Memory B cell (primary cell): ENCODE measurements around the gene KCNA2.

Source experiments
- ATAC-seq: fragments of 150-1000 bp; cut with Tn5 transposase; 2 replicates; pipeline ENCODE4 v1.10.0; 2021; ENCODE audit warnings: low read depth, mild to moderate bottlenecking, moderate library complexity
- DNase-seq, 2 donors: peaks; one replicate each; pipeline ENCODE4 v3.0.0; 2022; ENCODE audit warnings: low spot score in 2 of 2
- H3K27ac Mint-ChIP-seq: one replicate; pipeline ENCODE4 v1.8.0; 2022; ENCODE audit warnings: mild to moderate bottlenecking, moderate library complexity, mixed read lengths
- H3K27me3 Mint-ChIP-seq: one replicate; pipeline ENCODE4 v1.8.0; 2022; ENCODE audit warnings: mixed read lengths
- H3K36me3 Mint-ChIP-seq: one replicate; pipeline ENCODE4 v1.8.0; 2022; ENCODE audit warnings: mild to moderate bottlenecking, mixed read lengths
- H3K4me1 Mint-ChIP-seq: one replicate; pipeline ENCODE4 v1.8.0; 2022; ENCODE audit warnings: mixed read lengths
- H3K4me3 Mint-ChIP-seq: one replicate; pipeline ENCODE4 v1.8.0; 2022; ENCODE audit warnings: mild to moderate bottlenecking, moderate library complexity, mixed read lengths
- H3K9me3 Mint-ChIP-seq: one replicate; pipeline ENCODE4 v1.8.0; 2022; ENCODE audit warnings: mixed read lengths

The KCNA2 gene

GRCh38 chr1:110634455-110635311 lies 28.5 kb upstream of the KCNA2 start:
- peaks cover 35% of the 10 kb centered on the region for H3K4me1 Mint-ChIP-seq
- peak overlapping the region; percentile 87 for H3K27ac Mint-ChIP-seq
- H3K27me3 Mint-ChIP-seq = no peaks in the 10 kb centered on the region
- DNase-seq (peak in 1 of 2 donors; percentile 56), ATAC-seq (peak; percentile 65)
- H3K9me3 Mint-ChIP-seq = no peaks in the 10 kb centered on the region
- H3K4me3 Mint-ChIP-seq = peak overlapping the region; percentile 62
- H3K36me3 Mint-ChIP-seq = no peaks in the 10 kb centered on the region

- DNase-seq = no peak
- Mint-ChIP-seq H3K36me3 (no peaks in the 10 kb centered on the region), H3K27ac (peak overlapping the region; percentile 87), H3K4me1 (peaks cover 35% of the 10 kb centered on the region), H3K9me3 (no peaks in the 10 kb centered on the region), H3K27me3 (no peaks in the 10 kb centered on the region), H3K4me3 (no peak overlapping the region)
- no peak for ATAC-seq
These were observed 27.9 kb upstream of the KCNA2 start for GRCh38 chr1:110634086-110634454.

GRCh38 chr1:110633646-110634030 lies 27.5 kb upstream of the KCNA2 start:
- DNase-seq (no peak), ATAC-seq (no peak)
- H3K9me3 Mint-ChIP-seq = no peaks in the 10 kb centered on the region
- H3K4me3 Mint-ChIP-seq = peak overlapping the region; percentile 19
- no peaks in the 10 kb centered on the region for H3K36me3 Mint-ChIP-seq
- peaks cover 36% of the 10 kb centered on the region for H3K4me1 Mint-ChIP-seq
- peak overlapping the region; percentile 79 for H3K27ac Mint-ChIP-seq
- no peaks in the 10 kb centered on the region for H3K27me3 Mint-ChIP-seq

GRCh38 chr1:110631836-110632620 lies 25.9 kb upstream of the KCNA2 start:
- no peak overlapping the region for H3K4me3 Mint-ChIP-seq
- peaks cover 2% of the 10 kb centered on the region for H3K9me3 Mint-ChIP-seq
- H3K4me1 Mint-ChIP-seq = peaks cover 39% of the 10 kb centered on the region
- DNase-seq (no peak), ATAC-seq (no peak)
- H3K27me3 Mint-ChIP-seq = no peaks in the 10 kb centered on the region
- no peak overlapping the region for H3K27ac Mint-ChIP-seq
- H3K36me3 Mint-ChIP-seq = no peaks in the 10 kb centered on the region

GRCh38 chr1:110630839-110631663 lies 24.9 kb upstream of the KCNA2 start:
- DNase-seq = peak; percentile 87 to 88
- peak; percentile 72 for ATAC-seq
- no peak overlapping the region for H3K4me3 Mint-ChIP-seq
- H3K27ac Mint-ChIP-seq = no peak overlapping the region
- H3K27me3 Mint-ChIP-seq = no peaks in the 10 kb centered on the region
- H3K9me3 Mint-ChIP-seq = peaks cover 2% of the 10 kb centered on the region
- no peaks in the 10 kb centered on the region for H3K36me3 Mint-ChIP-seq
- peaks cover 37% of the 10 kb centered on the region for H3K4me1 Mint-ChIP-seq

GRCh38 chr1:110628323-110629105 lies 22.4 kb upstream of the KCNA2 start:
- Mint-ChIP-seq H3K9me3 (peaks cover 5% of the 10 kb centered on the region), H3K36me3 (peaks cover 2% of the 10 kb centered on the region), H3K4me1 (peaks cover 16% of the 10 kb centered on the region), H3K27ac (no peak overlapping the region), H3K4me3 (no peak overlapping the region), H3K27me3 (no peaks in the 10 kb centered on the region)
- DNase-seq (no peak), ATAC-seq (no peak)

- peaks cover 2% of the 10 kb centered on the region for H3K36me3 Mint-ChIP-seq
- H3K4me3 Mint-ChIP-seq = no peak overlapping the region
- H3K9me3 Mint-ChIP-seq = peaks cover 5% of the 10 kb centered on the region
- peaks cover 10% of the 10 kb centered on the region for H3K4me1 Mint-ChIP-seq
- H3K27me3 Mint-ChIP-seq = no peaks in the 10 kb centered on the region
- H3K27ac Mint-ChIP-seq = no peak overlapping the region
- DNase-seq (no peak), ATAC-seq (no peak)
These were observed 21.6 kb upstream of the KCNA2 start for GRCh38 chr1:110627764-110628163.

- DNase-seq (no peak), ATAC-seq (no peak)
- no peak overlapping the region for H3K27ac Mint-ChIP-seq
- H3K4me3 Mint-ChIP-seq = no peak overlapping the region
- H3K9me3 Mint-ChIP-seq = peaks cover 5% of the 10 kb centered on the region
- peaks cover 10% of the 10 kb centered on the region for H3K4me1 Mint-ChIP-seq
- H3K27me3 Mint-ChIP-seq = no peaks in the 10 kb centered on the region
- peaks cover 2% of the 10 kb centered on the region for H3K36me3 Mint-ChIP-seq
These were observed 20.7 kb upstream of the KCNA2 start for GRCh38 chr1:110626889-110627288.

- DNase-seq = no peak
- H3K4me3 Mint-ChIP-seq = peak overlapping the region; percentile 96
- no peak overlapping the region for H3K27ac Mint-ChIP-seq
- no peaks in the 10 kb centered on the region for H3K27me3 Mint-ChIP-seq
- ATAC-seq = no peak
- H3K4me1 Mint-ChIP-seq = peaks cover 25% of the 10 kb centered on the region
- H3K36me3 Mint-ChIP-seq = peaks cover 2% of the 10 kb centered on the region
- H3K9me3 Mint-ChIP-seq = peaks cover 3% of the 10 kb centered on the region
These were observed 14.5 kb upstream of the KCNA2 start for GRCh38 chr1:110620686-110621085.

GRCh38 chr1:110620250-110620615 lies 14.1 kb upstream of the KCNA2 start:
- Mint-ChIP-seq H3K27ac (peak overlapping the region; percentile 93), H3K4me3 (peak overlapping the region; percentile 96), H3K36me3 (peaks cover 2% of the 10 kb centered on the region), H3K4me1 (peaks cover 28% of the 10 kb centered on the region), H3K27me3 (no peaks in the 10 kb centered on the region), H3K9me3 (peaks cover 3% of the 10 kb centered on the region)
- ATAC-seq (no peak), DNase-seq (no peak)

GRCh38 chr1:110619412-110620249 lies 13.5 kb upstream of the KCNA2 start:
- peak overlapping the region; percentile 93 for H3K27ac Mint-ChIP-seq
- peaks cover 28% of the 10 kb centered on the region for H3K4me1 Mint-ChIP-seq
- ATAC-seq = peak; percentile 86
- no peaks in the 10 kb centered on the region for H3K27me3 Mint-ChIP-seq
- peaks cover 2% of the 10 kb centered on the region for H3K36me3 Mint-ChIP-seq
- H3K4me3 Mint-ChIP-seq = peak overlapping the region; percentile 96
- peaks cover 3% of the 10 kb centered on the region for H3K9me3 Mint-ChIP-seq
- DNase-seq = peak; percentile 92 to 94

GRCh38 chr1:110618668-110619067 lies 12.5 kb upstream of the KCNA2 start:
- Mint-ChIP-seq H3K4me1 (peaks cover 28% of the 10 kb centered on the region), H3K27ac (no peak overlapping the region), H3K9me3 (peaks cover 2% of the 10 kb centered on the region)

More at GRCh38 chr1:110618668-110619067, 12.5 kb upstream of the KCNA2 start:
- ATAC-seq (no peak), DNase-seq (no peak)
- H3K36me3 Mint-ChIP-seq = peaks cover under 1% of the 10 kb centered on the region
- no peak overlapping the region for H3K4me3 Mint-ChIP-seq
- H3K27me3 Mint-ChIP-seq = no peaks in the 10 kb centered on the region
